ENCODE results near the gene KCNQ1OT1. TPM values are rescaled to one million over a fixed set of nuclear protein-coding genes. Genes with fewer than 3 reads are reported as not detected.

The KCNQ1OT1 gene
- total RNA-seq, 1 experiment from 2014 or later = 1.2 TPM

- no peaks in the 10 kb centered on the region for H3K27me3 ChIP-seq (ENCODE audit: insufficient read depth, low read length)
- H3K9me3 ChIP-seq (ENCODE audit: control insufficient read depth, low read depth, low read length) = no peaks in the 10 kb centered on the region
- H2BK120ac ChIP-seq (ENCODE audit: low read depth, low read length, poor library complexity, severe bottlenecking) = no peak overlapping the region
- no peak for TF ChIP-seq CTCF (conservative IDR thresholded peaks at IDR 0.05)
- no peak overlapping the region for H4K91ac ChIP-seq (ENCODE audit: insufficient read length, low read depth, low read length)
- no peak overlapping the region for H2BK5ac ChIP-seq (ENCODE audit: insufficient read length, low read length)
- no peaks in the 10 kb centered on the region for H4K20me1 ChIP-seq (ENCODE audit: control insufficient read depth, insufficient read depth, insufficient read length)
- no peak overlapping the region for H3K27ac ChIP-seq (ENCODE audit: insufficient read length, low read depth, low read length)
- H3T11ph ChIP-seq (ENCODE audit: low read length) = no peak overlapping the region
- no peak overlapping the region for H2AK5ac ChIP-seq (ENCODE audit: insufficient read length, low read length)
- H3K56ac ChIP-seq (ENCODE audit: insufficient read length, low read depth, low read length) = no peak overlapping the region
- DNase-seq = peak; percentile 11
- H3K23me2 ChIP-seq (ENCODE audit: insufficient read length, low read depth, low read length, poor library complexity, severe bottlenecking) = no peaks in the 10 kb centered on the region
- H3K18ac ChIP-seq (ENCODE audit: insufficient read length, low read depth, low read length) = no peak overlapping the region
- no peak overlapping the region for H2AFZ ChIP-seq (ENCODE audit: low read length)
- no peak overlapping the region for H2BK12ac ChIP-seq (ENCODE audit: insufficient read length, low read depth, low read length)
- 0 out of 4 replicates have a peak, but pooled peaks cover 0 to under 1% of the 10 kb centered on the region in 2 experiments for H3K4me1 Mint-ChIP-seq
- H3K9me3 Mint-ChIP-seq = peaks cover 12 to 18% of the 10 kb centered on the region in 2 experiments
- no peak overlapping the region for H2BK15ac ChIP-seq (ENCODE audit: low read depth, low read length)
- H3K79me2 ChIP-seq (ENCODE audit: insufficient read depth, low read length) = no peaks in the 10 kb centered on the region
- H3K27me3 Mint-ChIP-seq (ENCODE audit: low read depth) = peaks cover 45% of the 10 kb centered on the region
- peaks cover 16 to 34% (median 21%) of the 10 kb centered on the region in 3 experiments for H3K36me3 Mint-ChIP-seq (ENCODE audit: insufficient read depth in 1 of 3, low read depth in 3 of 3)
- no CpG with 5 or more reads among the region's 15 CpGs for WGBS (ENCODE audit: extremely low coverage, insufficient read length, low lambda C conversion rate)
- no peaks in the 10 kb centered on the region for H3K4me1 ChIP-seq (ENCODE audit: insufficient read depth, low read length)
- no peaks in the 10 kb centered on the region for H3K79me1 ChIP-seq (ENCODE audit: insufficient read depth, low read depth, low read length, poor library complexity, severe bottlenecking)
- no peak overlapping the region for H2BK20ac ChIP-seq (ENCODE audit: low read depth, low read length, poor library complexity, severe bottlenecking)
- no peak overlapping the region for H3K9ac ChIP-seq (ENCODE audit: extremely low read depth, insufficient read length, low read length)
- H3K4me3 Mint-ChIP-seq = no peak overlapping the region
- H3K14ac ChIP-seq (ENCODE audit: insufficient read depth, low read length) = no peak overlapping the region
- no peak overlapping the region for H4K8ac ChIP-seq (replicated peaks; ENCODE audit: insufficient read length, low read depth, low read length)
- no peak overlapping the region for H3K27ac Mint-ChIP-seq
- H3K23ac ChIP-seq (ENCODE audit: insufficient read length, low read depth, low read length) = no peak overlapping the region
- H3K4me2 ChIP-seq (ENCODE audit: insufficient read depth, insufficient read length, low read length) = no peak overlapping the region
- H4K5ac ChIP-seq (ENCODE audit: insufficient read length, low read depth, low read length) = no peak overlapping the region
- no peak overlapping the region for H3K4ac ChIP-seq (ENCODE audit: low read depth, low read length)
Observed at GRCh38 chr11:2666828-2667570, 32.8 kb downstream of the KCNQ1OT1 start.
